ENCODE measurements around the gene ANK3. TPM values are rescaled to one million over a fixed set of nuclear protein-coding genes. Genes with fewer than 3 reads are reported as not detected.
A peak's percentile ranks its signal among the peaks of the same experiment; 100 is the strongest.

Gene ANK3
- total and polyA plus RNA-seq, 2 donors (not counting 3 experiments of a cell fraction or from before 2014, with no cell fraction given) = 0.88 to 8.5 TPM

DNA sequence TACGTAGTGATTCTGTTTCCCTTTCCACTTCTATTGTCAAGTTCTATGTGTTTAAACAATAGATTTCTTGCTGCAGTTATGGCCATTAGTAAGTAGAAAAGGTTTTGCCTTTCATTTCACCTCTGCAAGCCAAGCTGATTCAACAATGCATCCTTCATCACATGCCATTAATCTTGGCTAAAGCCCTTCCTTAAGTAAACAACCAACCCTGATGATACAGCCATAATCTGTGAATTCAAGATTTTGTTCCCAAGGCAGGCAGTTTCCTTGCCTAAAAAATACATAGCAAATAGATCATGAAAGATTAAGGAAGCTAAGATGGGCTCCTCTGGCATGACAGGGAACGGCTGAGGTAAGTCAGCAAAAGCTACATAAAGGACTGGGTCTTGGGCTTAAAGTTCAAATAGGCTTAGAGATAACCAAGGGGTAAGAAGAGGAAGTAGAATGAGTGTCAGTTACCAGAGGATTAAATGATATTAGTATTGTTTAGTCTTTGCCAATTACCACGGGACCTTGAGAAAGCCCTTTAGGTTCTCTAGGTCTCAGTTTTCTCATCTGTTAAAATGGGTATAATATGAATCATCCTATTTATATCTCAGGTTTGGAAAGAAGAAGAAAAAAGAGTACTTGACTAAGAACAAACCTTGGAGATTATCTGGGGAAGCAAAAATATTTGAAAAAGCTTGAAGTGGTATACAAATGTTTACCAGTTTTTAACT is 35.9 kb upstream of the ANK3 start:
- POLR2A ChIA-PET = no interaction called here
- BruUV-seq (replicated peaks) = TSS peak; percentile 72

More for the DNA sequence above, 35.9 kb upstream of the ANK3 start:
- peak; percentile 95 for DNase-seq (ENCODE audit: low read depth, low spot score)
- Histone ChIP-seq H3K9me1 (replicated peaks; ENCODE audit: control insufficient read depth, extremely low read depth, insufficient read depth, low read length) (no peaks in the 10 kb centered on the region), H3K4me3 (replicated peaks in 1 of 3; ENCODE audit: insufficient read depth in 1 of 3, low read depth in 1 of 3, low read length in 3 of 3) (peak overlapping the region in 1 of 3 experiments; percentile 22), H2AFZ (ENCODE audit: low read depth, low read length) (peak overlapping the region; percentile 83), H3K27me3 (ENCODE audit: control insufficient read depth in 2 of 2, insufficient read depth in 2 of 2, low read length in 2 of 2) (no peaks in the 10 kb centered on the region), H4K20me1 (replicated peaks; ENCODE audit: control insufficient read depth, extremely low read depth, insufficient read depth, low read length) (no peaks in the 10 kb centered on the region), H3K36me3 (ENCODE audit: control insufficient read depth in 2 of 2, extremely low read depth in 1 of 2, insufficient read depth in 2 of 2, low read length in 2 of 2) (no peaks in the 10 kb centered on the region), H3K79me2 (ENCODE audit: control insufficient read depth, insufficient read depth, low read length) (no peaks in the 10 kb centered on the region), H3K4me1 (ENCODE audit: control insufficient read depth, extremely low read depth, insufficient read depth, low read length) (peaks cover 62% of the 10 kb centered on the region), H3K4me2 (ENCODE audit: insufficient read depth, low read length) (peak overlapping the region; percentile 62), H3K9ac (replicated peaks; ENCODE audit: extremely low read depth, insufficient read depth, low read length) (peak overlapping the region; percentile 19), H3K27ac (ENCODE audit: insufficient read depth, low read depth, low read length) (peak overlapping the region; percentile 85), H3K9me3 (replicated peaks; ENCODE audit: control insufficient read depth, insufficient read depth, low read length) (no peaks in the 10 kb centered on the region)
- CTCF ChIA-PET = interaction anchor here (0.5 to 3.0 kb wide), 13 partner anchors 15 to 325 kb away, joined by 3 to 12 read pairs (median 6); no protein-coding TSS in a partner anchor
- TF ChIP-seq POLR2AphosphoS5 (IDR thresholded peaks at IDR 0.05; ENCODE audit: insufficient read depth, low read depth, low read length) (peak; percentile 67), JUN (IDR thresholded peaks at IDR 0.05; ENCODE audit: borderline replicate concordance, insufficient read depth, insufficient read length, low read depth) (peak; percentile 47), FOS (IDR thresholded peaks at IDR 0.05; ENCODE audit: borderline replicate concordance, insufficient read depth, low read length) (peak; percentile 52), CTCF (IDR thresholded peaks at IDR 0.05; ENCODE audit: extremely low read depth in 1 of 2, insufficient read depth in 1 of 2, low read depth in 1 of 2, low read length in 2 of 2) (no peak), POLR2A (IDR thresholded peaks at IDR 0.05; ENCODE audit: low read depth, low read length) (peak; percentile 31), MAX (IDR thresholded peaks at IDR 0.05; ENCODE audit: insufficient read depth, insufficient read length) (no peak), GATA2 (IDR thresholded peaks at IDR 0.05; ENCODE audit: insufficient read depth, insufficient read length, low read depth, low read length) (peak; percentile 87)
- intact Hi-C loops (cut with micrococcal nuclease) = loop anchor here (1.0 to 10.0 kb wide), 5 partner anchors 10 to 521 kb away; partner anchors contain the start of genes ANK3 and CCDC6
- FAIRE-seq = peak; percentile 78
- dilution Hi-C loops (cut with MboI; ENCODE audit: extremely low pct_ligation_motif_present, low sequenced_read_pairs) = no loop called here
